ENCODE results near the gene GJD4. TPM values are rescaled to one million over a fixed set of nuclear protein-coding genes. Genes with fewer than 3 reads are reported as not detected.

Gene GJD4
- polyA plus RNA-seq, 2 of the 4 experiments (the other 2 are of a cell fraction): not detected

DNA sequence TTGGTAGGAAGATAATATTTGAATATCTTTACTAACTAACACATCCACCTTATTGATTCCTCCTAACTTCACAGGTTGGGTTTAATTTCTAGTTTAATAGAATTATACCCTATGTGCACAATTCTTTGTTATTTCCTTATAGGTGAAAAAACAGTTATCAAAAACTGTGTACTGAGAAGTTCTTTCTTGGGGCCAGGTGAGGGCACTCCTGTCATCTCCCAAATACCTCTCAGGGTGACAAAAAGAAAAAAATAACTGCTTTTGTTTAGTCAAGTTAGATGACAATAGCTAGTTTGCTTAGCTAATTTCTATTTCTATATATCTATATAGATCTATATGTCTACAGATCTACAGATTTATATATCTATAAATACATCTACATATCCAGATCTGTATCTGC, 26.9 kb downstream of the GJD4 start (continued):
- TF ChIP-seq CTCF (IDR thresholded peaks at IDR 0.05) (peak; percentile 40), SMC3 (IDR thresholded peaks at IDR 0.05) (peak; percentile 33; the same call in 1 of the 3 replicates), CBX2 (IDR thresholded peaks at IDR 0.05; ENCODE audit: borderline replicate concordance, low read depth) (no peak), ZC3H11A (IDR thresholded peaks at IDR 0.05) (no peak), JUNB (IDR thresholded peaks at IDR 0.05) (no peak), NFE2L2 (conservative IDR thresholded peaks at IDR 0.05; ENCODE audit: low read length) (no peak), ZNF302 (CRISPR knock-in tag; IDR thresholded peaks at IDR 0.05) (no peak)
- TF ChIP-seq, protein P1, sequence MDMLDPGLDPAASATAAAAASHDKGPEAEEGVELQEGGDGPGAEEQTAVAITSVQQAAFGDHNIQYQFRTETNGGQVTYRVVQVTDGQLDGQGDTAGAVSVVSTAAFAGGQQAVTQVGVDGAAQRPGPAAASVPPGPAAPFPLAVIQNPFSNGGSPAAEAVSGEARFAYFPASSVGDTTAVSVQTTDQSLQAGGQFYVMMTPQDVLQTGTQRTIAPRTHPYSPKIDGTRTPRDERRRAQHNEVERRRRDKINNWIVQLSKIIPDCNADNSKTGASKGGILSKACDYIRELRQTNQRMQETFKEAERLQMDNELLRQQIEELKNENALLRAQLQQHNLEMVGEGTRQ (IDR thresholded peaks at IDR 0.05): no peak
- TF ChIP-seq, protein P2, sequence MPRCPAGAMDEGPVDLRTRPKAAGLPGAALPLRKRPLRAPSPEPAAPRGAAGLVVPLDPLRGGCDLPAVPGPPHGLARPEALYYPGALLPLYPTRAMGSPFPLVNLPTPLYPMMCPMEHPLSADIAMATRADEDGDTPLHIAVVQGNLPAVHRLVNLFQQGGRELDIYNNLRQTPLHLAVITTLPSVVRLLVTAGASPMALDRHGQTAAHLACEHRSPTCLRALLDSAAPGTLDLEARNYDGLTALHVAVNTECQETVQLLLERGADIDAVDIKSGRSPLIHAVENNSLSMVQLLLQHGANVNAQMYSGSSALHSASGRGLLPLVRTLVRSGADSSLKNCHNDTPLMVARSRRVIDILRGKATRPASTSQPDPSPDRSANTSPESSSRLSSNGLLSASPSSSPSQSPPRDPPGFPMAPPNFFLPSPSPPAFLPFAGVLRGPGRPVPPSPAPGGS (IDR thresholded peaks at IDR 0.05): no peak

DNA sequence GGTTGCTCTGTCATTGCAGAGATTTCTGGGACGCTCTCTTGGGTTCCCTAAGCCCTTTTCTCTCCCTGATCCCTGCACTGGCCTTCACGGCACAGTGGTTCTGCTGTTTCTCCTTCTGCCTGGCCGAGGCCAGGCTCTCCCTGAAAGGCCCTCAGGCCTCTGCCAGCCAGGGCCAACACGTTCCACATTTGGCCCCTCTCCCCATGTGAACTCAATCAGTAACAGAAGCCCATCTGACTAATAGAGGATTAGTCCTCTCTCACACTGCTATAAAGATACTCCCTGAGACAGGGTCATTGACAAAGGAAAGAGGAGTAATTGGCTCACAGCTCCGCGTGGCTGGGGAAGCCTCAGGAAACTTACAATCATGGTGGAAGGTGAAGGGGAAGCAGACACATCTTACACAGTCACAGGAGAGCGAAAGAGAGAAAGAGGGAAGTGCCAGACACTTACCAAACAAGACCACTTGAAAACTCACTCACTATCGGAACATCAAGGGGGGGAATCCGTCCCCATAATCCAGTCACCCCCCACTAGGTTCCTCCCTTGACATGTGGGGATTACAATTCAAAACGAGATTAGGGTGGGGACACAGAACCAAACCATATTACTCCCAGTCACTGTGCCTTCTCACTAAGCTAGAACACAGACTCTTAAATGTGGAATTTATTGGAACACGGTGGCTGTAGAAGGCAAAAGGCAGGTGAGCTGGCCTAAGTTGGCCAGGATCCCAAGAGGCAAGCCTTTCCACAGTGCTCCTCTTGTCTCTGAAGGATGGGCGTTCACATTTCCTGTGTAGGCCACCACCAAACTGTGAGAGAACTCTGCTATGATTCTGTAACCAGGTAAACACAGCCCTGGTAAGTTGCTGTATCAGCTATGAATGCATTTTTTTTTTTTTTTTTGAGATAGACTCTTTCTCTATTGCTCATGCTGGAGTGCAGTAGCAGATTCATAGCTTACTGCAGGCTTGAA, 28.2 kb downstream of the GJD4 start:
- Histone ChIP-seq H3K9me3 (peaks cover 9% of the 10 kb centered on the region; the same call in 1 of the 3 replicates), H3K27ac (peak overlapping the region in 1 of 2 experiments; percentile 22; a peak in 1 of 6 replicates), H3K4me1 (peaks cover 21% of the 10 kb centered on the region), H3K4me2 (no peak overlapping the region), H3K4me3 (no peak overlapping the region)
- ChIA-PET CTCF (interaction anchor here (0.7 to 10.4 kb wide), 10 partner anchors 10 to 1247 kb away, joined by 3 to 105 read pairs (median 10); no protein-coding TSS in a partner anchor), POLR2A (no interaction called here)
- no peak for FAIRE-seq
- DNase-seq (ENCODE audit: low read depth in 1 of 2, low spot score in 1 of 2): no peak
- ATAC-seq: no peak
- 51% methylated on average over 11 of the region's 12 CpGs for WGBS (ENCODE audit: missing lambda C conversion rate)
- TF ChIP-seq E2F6 (IDR thresholded peaks at IDR 0.05; ENCODE audit: borderline replicate concordance, low read depth) (no peak), BHLHE40 (IDR thresholded peaks at IDR 0.05; ENCODE audit: low read depth, low read length) (no peak), ZC3H11A (IDR thresholded peaks at IDR 0.05) (no peak), CTCF (IDR thresholded peaks at IDR 0.05) (no peak), SMC3 (IDR thresholded peaks at IDR 0.05) (no peak), HEYL (CRISPR knock-in tag; IDR thresholded peaks at IDR 0.05) (no peak), TP53 (CRISPR knock-in tag; IDR thresholded peaks at IDR 0.05) (no peak), EP300 (IDR thresholded peaks at IDR 0.05) (no peak)
- TF ChIP-seq, protein P3, sequence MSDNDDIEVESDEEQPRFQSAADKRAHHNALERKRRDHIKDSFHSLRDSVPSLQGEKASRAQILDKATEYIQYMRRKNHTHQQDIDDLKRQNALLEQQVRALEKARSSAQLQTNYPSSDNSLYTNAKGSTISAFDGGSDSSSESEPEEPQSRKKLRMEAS (IDR thresholded peaks at IDR 0.05): no peak
